Measurements from ENCODE around the gene SCN1B.
"Not testable (repeated sequence)": the region's sequence is repeated elsewhere in the genome, so short reads cannot be mapped to it uniquely, and the experiment has no call there.

Gene SCN1B

DNA sequence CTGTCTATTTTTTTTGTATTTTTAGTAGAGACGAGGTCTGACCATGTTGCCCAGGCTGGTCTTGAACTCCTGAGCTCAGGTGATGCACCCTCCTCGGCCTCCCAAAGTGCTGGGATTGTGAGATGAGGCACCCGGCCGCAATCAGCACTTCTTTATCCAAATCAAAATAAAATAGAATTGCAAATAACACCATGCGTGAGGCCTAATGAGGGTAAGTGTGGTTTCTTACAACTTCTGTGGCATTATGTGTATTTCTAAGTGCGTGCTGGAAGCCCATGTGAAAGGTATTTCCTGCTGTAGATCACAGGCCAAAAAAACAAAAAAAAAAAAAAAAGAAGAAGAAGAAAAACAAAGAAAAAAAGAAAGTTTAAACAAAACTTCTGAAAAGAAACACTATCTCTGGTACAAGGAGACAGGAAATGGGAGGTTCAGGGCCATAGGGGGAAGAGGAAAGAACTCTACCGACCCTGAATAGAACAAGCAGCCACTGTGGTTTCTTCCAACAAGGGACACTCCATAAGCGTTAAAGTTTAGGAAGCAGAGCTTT lies 33.1 kb upstream of the SCN1B start:
- TF ChIP-seq, protein P1, sequence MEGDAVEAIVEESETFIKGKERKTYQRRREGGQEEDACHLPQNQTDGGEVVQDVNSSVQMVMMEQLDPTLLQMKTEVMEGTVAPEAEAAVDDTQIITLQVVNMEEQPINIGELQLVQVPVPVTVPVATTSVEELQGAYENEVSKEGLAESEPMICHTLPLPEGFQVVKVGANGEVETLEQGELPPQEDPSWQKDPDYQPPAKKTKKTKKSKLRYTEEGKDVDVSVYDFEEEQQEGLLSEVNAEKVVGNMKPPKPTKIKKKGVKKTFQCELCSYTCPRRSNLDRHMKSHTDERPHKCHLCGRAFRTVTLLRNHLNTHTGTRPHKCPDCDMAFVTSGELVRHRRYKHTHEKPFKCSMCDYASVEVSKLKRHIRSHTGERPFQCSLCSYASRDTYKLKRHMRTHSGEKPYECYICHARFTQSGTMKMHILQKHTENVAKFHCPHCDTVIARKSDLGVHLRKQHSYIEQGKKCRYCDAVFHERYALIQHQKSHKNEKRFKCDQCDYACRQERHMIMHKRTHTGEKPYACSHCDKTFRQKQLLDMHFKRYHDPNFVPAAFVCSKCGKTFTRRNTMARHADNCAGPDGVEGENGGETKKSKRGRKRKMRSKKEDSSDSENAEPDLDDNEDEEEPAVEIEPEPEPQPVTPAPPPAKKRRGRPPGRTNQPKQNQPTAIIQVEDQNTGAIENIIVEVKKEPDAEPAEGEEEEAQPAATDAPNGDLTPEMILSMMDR (IDR thresholded peaks at IDR 0.05; ENCODE audit: low read length, missing control alignments), result no peak
- peak; percentile 54 for DNase-seq (ENCODE audit: low read depth)
- H3K4me3 ChIP-seq (replicated peaks; ENCODE audit: low read depth, low read length), result no peak overlapping the region

DNA sequence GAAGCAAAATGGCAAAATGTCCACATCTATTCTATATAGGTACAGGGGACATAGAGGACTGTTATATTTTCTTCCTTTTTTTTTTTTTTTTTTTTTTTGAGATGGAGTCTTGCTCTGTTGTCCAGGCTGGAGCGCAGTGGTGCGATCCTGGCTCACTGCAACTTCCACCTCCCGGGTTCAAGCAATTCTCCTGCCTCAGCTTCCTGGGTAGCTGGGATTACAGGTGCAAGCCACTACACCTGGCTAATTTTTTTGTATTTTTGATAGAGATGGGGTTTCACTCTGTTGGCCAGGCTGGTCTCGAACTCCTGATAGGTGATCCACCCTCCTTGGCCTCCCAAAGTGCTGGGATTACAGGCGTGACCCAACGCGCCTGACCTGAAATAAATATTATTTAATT lies 32.0 kb upstream of the SCN1B start:
- not testable (repeated sequence) for DNase-seq (ENCODE audit: low read depth); H3K4me3 ChIP-seq (replicated peaks; ENCODE audit: low read depth, low read length)

- TF ChIP-seq, protein P1 (IDR thresholded peaks at IDR 0.05; ENCODE audit: low read length, missing control alignments), result no peak
- no peak for DNase-seq (ENCODE audit: low read depth)
- peak overlapping the region; percentile 86 for H3K4me3 ChIP-seq (replicated peaks; ENCODE audit: low read depth, low read length)
Observed at GRCh38 chr19:34998777-34999497, 31.3 kb upstream of the SCN1B start.

DNA sequence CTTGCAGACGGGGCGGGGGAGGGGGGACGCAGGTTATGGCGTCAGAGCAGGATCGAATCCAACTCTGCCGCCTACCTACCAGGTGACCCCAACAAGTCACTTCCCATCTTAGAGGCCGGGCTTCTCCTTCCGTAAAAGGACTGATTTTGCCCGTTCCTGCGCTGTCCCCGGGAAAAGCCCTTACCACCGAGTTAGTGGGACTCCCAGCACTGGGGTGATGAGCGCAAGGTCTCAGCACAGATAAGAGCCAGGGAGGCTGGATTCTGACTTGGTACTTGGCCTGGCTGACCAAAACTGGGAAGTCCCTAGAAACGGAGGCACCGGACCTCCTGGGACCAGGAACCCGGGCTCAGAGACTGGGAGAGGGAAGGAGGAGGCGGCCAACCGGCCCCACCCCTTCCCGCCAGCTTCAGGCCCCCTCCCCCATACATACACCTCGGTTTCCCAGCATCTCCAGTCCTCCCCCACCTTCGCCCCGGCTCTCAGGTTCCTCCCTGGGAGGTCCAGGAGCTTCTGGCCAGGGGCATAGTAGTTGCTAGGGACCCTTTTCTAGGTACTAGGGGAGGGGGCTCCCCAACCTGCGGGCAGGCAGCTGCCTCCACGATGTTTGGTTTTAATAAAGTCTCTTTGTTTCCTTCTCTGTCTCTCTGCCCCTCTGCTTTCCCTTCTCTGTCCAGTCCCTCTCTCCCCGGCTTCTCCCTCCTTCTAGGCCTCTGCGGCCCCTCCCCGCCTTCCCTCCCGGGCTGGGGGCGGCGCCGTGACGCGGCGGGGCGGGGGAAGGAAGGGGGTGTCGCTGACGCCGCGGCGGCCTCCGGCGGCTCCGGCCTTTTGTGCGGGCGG lies 30.6 kb upstream of the SCN1B start, which contains the start of gene GRAMD1A:
Gene GRAMD1A, plus strand, starts transcription at position 826 of the 840 bp plus-strand sequence. CDS start 156 bp downstream, outside the sequence.
- TF ChIP-seq, protein P1 (IDR thresholded peaks at IDR 0.05; ENCODE audit: low read length, missing control alignments), result no peak
- peak; percentile 92 for DNase-seq (ENCODE audit: low read depth)
- H3K4me3 ChIP-seq (replicated peaks; ENCODE audit: low read depth, low read length), result peak within 1 kb of the TSS; percentile 86

- TF ChIP-seq, protein P1 (IDR thresholded peaks at IDR 0.05; ENCODE audit: low read length, missing control alignments), result no peak
- H3K4me3 ChIP-seq (replicated peaks; ENCODE audit: low read depth, low read length), result peak overlapping the region; percentile 86
- no peak for DNase-seq (ENCODE audit: low read depth)
Observed at GRCh38 chr19:35000338-35000646, 30.0 kb upstream of the SCN1B start.

GRCh38 chr19:35000647-35001501 lies 29.4 kb upstream of the SCN1B start:
- peak; percentile 50 for DNase-seq (ENCODE audit: low read depth)
- TF ChIP-seq, protein P1 (IDR thresholded peaks at IDR 0.05; ENCODE audit: low read length, missing control alignments), result no peak

More at GRCh38 chr19:35000647-35001501, 29.4 kb upstream of the SCN1B start:
- H3K4me3 ChIP-seq (replicated peaks; ENCODE audit: low read depth, low read length), result peak overlapping the region; percentile 86
